Measurements from ENCODE around the gene ARHGEF39. TPM values are rescaled to one million over a fixed set of nuclear protein-coding genes. Genes with fewer than 3 reads are reported as not detected.
A peak's percentile ranks its signal among the peaks of the same experiment; 100 is the strongest.

The ARHGEF39 gene
- total and polyA plus RNA-seq, 7 donors = 0.60 to 9.0 (median 1.6) TPM

DNA sequence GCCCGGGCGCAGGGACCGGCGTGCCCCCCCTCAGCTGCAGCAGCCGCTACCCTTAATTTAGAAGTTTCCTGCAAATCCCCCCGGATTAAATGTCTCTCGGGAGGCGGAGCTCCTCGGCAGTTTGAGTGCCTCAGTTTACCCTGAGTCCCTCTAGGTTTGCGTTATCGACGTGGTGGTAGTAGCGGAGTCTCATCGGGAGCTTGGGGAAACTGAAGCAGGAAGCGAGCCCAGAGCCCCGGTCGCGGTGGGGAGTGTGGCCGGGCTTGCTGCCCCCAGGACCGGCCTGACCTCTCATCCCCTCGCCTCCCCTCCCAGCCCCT is 25.3 kb upstream of the ARHGEF39 start:
- TF ChIP-seq, protein P1, sequence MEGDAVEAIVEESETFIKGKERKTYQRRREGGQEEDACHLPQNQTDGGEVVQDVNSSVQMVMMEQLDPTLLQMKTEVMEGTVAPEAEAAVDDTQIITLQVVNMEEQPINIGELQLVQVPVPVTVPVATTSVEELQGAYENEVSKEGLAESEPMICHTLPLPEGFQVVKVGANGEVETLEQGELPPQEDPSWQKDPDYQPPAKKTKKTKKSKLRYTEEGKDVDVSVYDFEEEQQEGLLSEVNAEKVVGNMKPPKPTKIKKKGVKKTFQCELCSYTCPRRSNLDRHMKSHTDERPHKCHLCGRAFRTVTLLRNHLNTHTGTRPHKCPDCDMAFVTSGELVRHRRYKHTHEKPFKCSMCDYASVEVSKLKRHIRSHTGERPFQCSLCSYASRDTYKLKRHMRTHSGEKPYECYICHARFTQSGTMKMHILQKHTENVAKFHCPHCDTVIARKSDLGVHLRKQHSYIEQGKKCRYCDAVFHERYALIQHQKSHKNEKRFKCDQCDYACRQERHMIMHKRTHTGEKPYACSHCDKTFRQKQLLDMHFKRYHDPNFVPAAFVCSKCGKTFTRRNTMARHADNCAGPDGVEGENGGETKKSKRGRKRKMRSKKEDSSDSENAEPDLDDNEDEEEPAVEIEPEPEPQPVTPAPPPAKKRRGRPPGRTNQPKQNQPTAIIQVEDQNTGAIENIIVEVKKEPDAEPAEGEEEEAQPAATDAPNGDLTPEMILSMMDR (IDR thresholded peaks at IDR 0.05) = no peak
- no peak for TF ChIP-seq POLR2A (IDR thresholded peaks at IDR 0.05)
- no peak for TF ChIP-seq EP300 (IDR thresholded peaks at IDR 0.05)
- no peak for TF ChIP-seq POLR2AphosphoS5 (IDR thresholded peaks at IDR 0.05)
- Histone ChIP-seq H3K27me3 (no peaks in the 10 kb centered on the region), H3K9me3 (no peaks in the 10 kb centered on the region), H3K4me1 (peaks cover 0 to 46% (median 25%) of the 10 kb centered on the region in 4 donors), H3K4me3 (peak overlapping the region; percentile 88 to 97 (median 94)), H3K27ac (peak overlapping the region; percentile 95 to 100 (median 98)), H3K36me3 (peaks cover 4 to 38% (median 24%) of the 10 kb centered on the region in 4 donors)
- DNase-seq = no peak
- WGBS, 2 donors = 1% methylated on average over 21 of the region's 21 CpGs
- intact Hi-C loops (cut with DNase I) = loop anchor here (1.0 kb wide), 2 partner anchors 31 to 38 kb away; no protein-coding TSS in a partner anchor

DNA sequence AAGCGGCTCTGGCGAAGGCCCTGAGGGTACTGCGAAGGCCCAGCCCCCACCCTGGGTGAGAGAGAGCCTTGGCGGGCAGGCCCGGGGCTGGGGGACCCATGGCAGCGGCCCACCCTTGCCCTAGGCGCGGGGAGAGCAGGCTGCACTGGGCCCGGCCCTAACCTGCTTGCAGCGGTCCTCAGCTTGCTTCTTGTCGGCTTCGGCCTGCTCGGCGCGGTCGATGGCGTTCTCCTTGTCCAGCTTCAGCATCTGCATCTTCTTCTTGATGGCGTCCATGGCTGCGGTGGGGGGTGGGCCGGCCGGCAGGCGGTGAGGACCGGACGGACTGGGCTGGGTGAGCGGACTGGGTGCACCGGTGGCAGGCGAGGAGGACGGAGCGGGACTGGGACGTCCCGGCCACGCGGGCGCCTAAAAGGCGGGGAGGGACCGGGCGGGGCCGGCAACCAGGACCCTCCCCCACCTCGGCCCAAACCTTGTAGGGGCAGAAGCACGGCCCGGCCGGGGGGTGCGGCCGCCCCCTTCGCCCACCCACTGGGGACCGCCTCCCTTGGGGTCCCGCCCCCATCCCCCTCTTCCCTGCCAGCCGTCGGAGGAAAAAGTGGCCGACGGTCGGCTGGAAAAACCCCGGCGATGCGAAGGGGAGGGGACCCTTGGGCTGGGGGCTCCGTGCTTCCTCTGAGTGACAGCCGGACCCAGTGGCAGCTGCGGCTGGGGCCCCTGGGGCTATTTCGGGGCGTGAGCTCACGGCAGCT is 24.7 kb upstream of the ARHGEF39 start, which contains the start of gene TPM2:
TSS of gene TPM2 (minus strand) at position 384 of the 752 bp plus-strand sequence. CDS start at position 276, 108 bp downstream.
- H3K4me3 ChIP-seq = peak within 1 kb of the TSS; percentile 88 to 97 (median 94)
- peaks cover 0 to 46% (median 30%) of the 10 kb centered on the region in 4 donors for H3K4me1 ChIP-seq
- no peaks in the 10 kb centered on the region for H3K27me3 ChIP-seq
- TF ChIP-seq POLR2AphosphoS5 (IDR thresholded peaks at IDR 0.05) (peak; percentile 96 to 100 (median 99)), EP300 (IDR thresholded peaks at IDR 0.05) (peak in 3 of 4 donors; percentile 10 to 47 (median 35)), POLR2A (IDR thresholded peaks at IDR 0.05) (peak; percentile 91 to 97)
- TF ChIP-seq, protein P1 (IDR thresholded peaks at IDR 0.05) = peak in 1 of 4 experiments; percentile 11
- intact Hi-C loops (cut with DNase I) = loop anchor here (1.0 kb wide), 3 partner anchors 24 to 39 kb away; partner anchors contain the start of gene ARHGEF39
- H3K27ac ChIP-seq = peak within 1 kb of the TSS; percentile 95 to 100 (median 98)
- peak; percentile 96 for DNase-seq
- 36 to 41% methylated on average over 61 of the region's 61 CpGs for WGBS, 2 donors
- no peaks in the 10 kb centered on the region for H3K9me3 ChIP-seq
- H3K36me3 ChIP-seq = peaks cover 9 to 44% (median 29%) of the 10 kb centered on the region in 4 donors

DNA sequence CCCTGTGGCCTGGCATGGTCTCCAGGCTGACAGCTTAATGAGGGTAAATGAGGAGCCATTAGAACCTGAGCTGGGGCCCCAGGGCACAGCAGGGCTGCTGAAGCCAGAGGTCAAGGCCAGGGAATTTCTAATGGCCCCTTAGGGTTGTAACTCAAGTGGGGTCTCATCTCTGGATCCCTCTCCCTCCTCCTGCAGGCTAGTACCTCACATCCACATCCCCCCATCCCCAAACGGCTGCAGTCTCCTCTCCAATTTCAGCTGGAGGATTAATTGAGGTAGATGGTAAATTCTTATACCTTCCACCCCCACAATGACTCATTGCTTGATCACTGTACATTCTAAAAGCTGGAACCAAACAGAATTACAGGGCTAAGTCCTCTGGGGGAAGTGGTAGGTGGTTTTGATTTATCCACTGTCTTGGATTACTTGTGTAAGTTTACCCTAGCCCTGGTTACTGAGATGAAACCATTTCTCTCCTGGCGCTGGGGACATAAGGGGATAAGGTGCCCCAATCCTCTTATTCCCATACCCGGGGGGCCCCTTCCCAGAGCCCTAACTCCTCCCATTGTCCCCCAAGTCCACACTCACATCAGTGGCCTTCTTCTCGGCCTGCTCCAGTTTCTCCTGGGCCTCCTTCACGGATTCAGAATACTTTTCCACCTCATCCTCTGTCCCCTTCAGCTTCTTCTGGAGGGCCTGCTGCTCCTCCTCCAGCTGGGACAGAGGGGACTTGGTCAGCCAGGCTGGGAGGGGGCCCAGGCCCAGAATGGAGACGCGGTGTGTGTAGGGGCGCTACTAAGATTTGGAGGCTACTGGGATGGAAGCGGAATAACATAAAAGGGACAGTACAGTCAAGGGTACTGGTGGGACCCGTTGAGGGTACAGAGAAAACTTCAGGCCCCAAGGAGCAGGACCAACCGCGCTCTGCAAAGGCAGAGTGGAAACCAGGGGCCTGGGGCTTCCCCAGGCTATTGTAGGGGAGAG is 23.9 kb upstream of the ARHGEF39 start:
- peaks cover 0 to 54% (median 35%) of the 10 kb centered on the region in 4 donors for H3K4me1 ChIP-seq
- 70 to 82% methylated on average over 12 of the region's 12 CpGs for WGBS, 2 donors
- DNase-seq = no peak
- TF ChIP-seq POLR2AphosphoS5 (IDR thresholded peaks at IDR 0.05) = peak in 1 of 4 donors; percentile 4
- TF ChIP-seq, protein P1 (IDR thresholded peaks at IDR 0.05) = no peak
- H3K9me3 ChIP-seq = no peaks in the 10 kb centered on the region
- intact Hi-C loops (cut with DNase I) = loop anchor here (1.0 kb wide), 1 partner anchor 24 kb away; the partner anchor contains the start of gene ARHGEF39
- H3K4me3 ChIP-seq = peak overlapping the region; percentile 88 to 97 (median 94)
- H3K36me3 ChIP-seq = peaks cover 16 to 52% (median 38%) of the 10 kb centered on the region in 4 donors
- peak overlapping the region; percentile 95 to 100 (median 98) for H3K27ac ChIP-seq
- no peaks in the 10 kb centered on the region for H3K27me3 ChIP-seq

DNA sequence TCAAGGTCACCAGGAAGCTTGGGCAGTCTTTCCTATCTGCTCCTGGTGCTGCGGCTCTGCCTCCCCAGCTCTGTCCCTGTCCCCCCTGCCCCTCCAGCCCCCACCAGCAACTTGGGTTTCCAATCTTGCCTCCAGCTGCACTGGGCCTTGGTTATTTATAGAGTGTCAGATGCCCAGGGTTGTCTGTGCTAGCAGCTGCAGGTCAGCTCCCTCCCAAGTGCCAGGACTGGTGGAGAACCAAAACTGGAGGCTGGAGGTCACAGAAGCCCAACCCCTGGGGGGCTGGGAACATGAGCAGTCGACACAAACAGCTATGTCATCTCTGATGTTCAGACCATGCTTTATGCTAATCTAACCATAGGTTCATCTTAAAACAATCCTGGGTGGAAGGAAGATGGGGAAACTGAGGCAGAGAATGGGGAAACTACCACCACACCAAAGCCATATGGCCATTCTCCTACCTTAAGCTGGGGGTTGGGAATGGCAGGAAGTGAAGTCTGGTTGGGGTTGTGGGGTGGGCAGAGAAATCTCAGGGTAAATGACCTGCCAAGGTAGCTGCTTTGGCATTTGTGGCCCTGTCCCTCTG is 23.1 kb upstream of the ARHGEF39 start:
- no peak for TF ChIP-seq EP300 (IDR thresholded peaks at IDR 0.05)
- TF ChIP-seq POLR2AphosphoS5 (IDR thresholded peaks at IDR 0.05) = peak in 2 of 4 donors; percentile 39 to 43
- Histone ChIP-seq H3K4me3 (peak overlapping the region; percentile 88 to 97 (median 94)), H3K27me3 (no peaks in the 10 kb centered on the region), H3K9me3 (no peaks in the 10 kb centered on the region), H3K36me3 (peaks cover 21 to 60% (median 45%) of the 10 kb centered on the region in 4 donors), H3K27ac (peak overlapping the region; percentile 95 to 100 (median 98)), H3K4me1 (peaks cover 0 to 62% (median 43%) of the 10 kb centered on the region in 4 donors)
- WGBS, 2 donors = 86 to 93% methylated on average over 2 of the region's 2 CpGs
- DNase-seq = no peak
- intact Hi-C loops (cut with DNase I) = no loop called here

Data from sigmoid colon (tissue), 7 donors.